HepG2 (cell line): Measurements from ENCODE around the gene FGFR3. TPM values are rescaled to one million over a fixed set of nuclear protein-coding genes. Genes with fewer than 3 reads are reported as not detected.

Experiments used
- ELF3 ChIP-seq: IDR thresholded peaks from 2 replicates; pipeline ENCODE4 v1.6.1; 2016; ENCODE audit warnings: missing genetic modification reagents, missing compliant biosample characterization
- FOXP1 ChIP-seq, 2 experiments: fragments of 450-650 bp in 1 of 2; IDR thresholded peaks; 2 replicates each; pipeline ENCODE4 v1.6.1; 2017 to 2018; ENCODE audit warnings: antibody characterized with exemption in 1 of 2
- GTF3A ChIP-seq: sonication (generic); formaldehyde crosslinking; conservative IDR thresholded peaks from 2 replicates; pipeline ENCODE4 v1.4.0; 2020; ENCODE audit warnings: mild to moderate bottlenecking, missing genetic modification reagents
- HIC2 ChIP-seq: sonication (generic); formaldehyde crosslinking; IDR thresholded peaks from 2 replicates; pipeline ENCODE4 v1.9.0; 2022; ENCODE audit warnings: low read depth, missing genetic modification reagents
- HNRNPK ChIP-seq: fragments of 200-400 bp; formaldehyde crosslinking; IDR thresholded peaks from 2 replicates; pipeline ENCODE4 v1.6.1; 2018; ENCODE audit warnings: low read length, low read depth, moderate library complexity, mild to moderate bottlenecking; ENCODE audit not compliant: poor library complexity, severe bottlenecking
- HOXA5 ChIP-seq: sonication (generic); formaldehyde crosslinking; IDR thresholded peaks from 2 replicates; pipeline ENCODE4 v1.4.0; 2020; ENCODE audit warnings: missing genetic modification reagents
- KLF9 ChIP-seq: IDR thresholded peaks from 2 replicates; pipeline ENCODE4 v1.6.1; 2016; ENCODE audit warnings: low read depth
- MAFF ChIP-seq: IDR thresholded peaks from 2 replicates; pipeline ENCODE4 v1.6.1; 2011; ENCODE audit warnings: low read depth, low read length, improper control_type of control experiment
- NR2F1 ChIP-seq, 2 experiments: fragments of 450-650 bp in 1 of 2; formaldehyde crosslinking in 1 of 2; IDR thresholded peaks; 2 replicates each; pipeline versions ENCODE4 v1.5.0 to v1.6.1; 2016 to 2020; ENCODE audit warnings: mild to moderate bottlenecking in 1 of 2, missing compliant biosample characterization in 1 of 2, missing genetic modification reagents in 1 of 2, moderate library complexity in 1 of 2
- SMARCC2 ChIP-seq: fragments of 450-650 bp; IDR thresholded peaks from 2 replicates; pipeline ENCODE4 v1.6.1; 2017; ENCODE audit warnings: antibody characterized with exemption, mild to moderate bottlenecking
- SRSF1 ChIP-seq: fragments of 200-400 bp; formaldehyde crosslinking; optimal IDR thresholded peaks from 2 replicates; pipeline ENCODE3; 2017; ENCODE audit warnings: mild to moderate bottlenecking, low read depth, low read length, moderate library complexity
- TARDBP ChIP-seq: sonication (generic); formaldehyde crosslinking; IDR thresholded peaks from 2 replicates; pipeline ENCODE4 v1.8.0; 2022; ENCODE audit warnings: mild to moderate bottlenecking, missing genetic modification reagents
- YEATS2 ChIP-seq: sonication (generic); formaldehyde crosslinking; IDR thresholded peaks from 2 replicates; pipeline ENCODE4 v1.4.0; 2020; ENCODE audit warnings: missing genetic modification reagents, borderline replicate concordance
- ZBTB38 ChIP-seq: sonication (generic); formaldehyde crosslinking; IDR thresholded peaks from 2 replicates; pipeline ENCODE4 v1.5.1; 2020; ENCODE audit warnings: mild to moderate bottlenecking, missing genetic modification reagents
- ZBTB7B ChIP-seq: sonication (generic); formaldehyde crosslinking; IDR thresholded peaks from 2 replicates; pipeline ENCODE4 v1.4.0; 2020; ENCODE audit warnings: missing genetic modification reagents
- ZNF263 ChIP-seq: sonication (generic); formaldehyde crosslinking; IDR thresholded peaks from 2 replicates; pipeline ENCODE4 v1.4.0; 2020; ENCODE audit warnings: missing genetic modification reagents
- ZNF503 ChIP-seq: sonication (generic); formaldehyde crosslinking; IDR thresholded peaks from 2 replicates; pipeline ENCODE4 v1.4.0; 2020; ENCODE audit warnings: missing genetic modification reagents
- ZNF672 ChIP-seq: sonication (generic); formaldehyde crosslinking; IDR thresholded peaks from 2 replicates; pipeline ENCODE4 v1.8.1; 2022; ENCODE audit warnings: missing genetic modification reagents
- ZNF749 ChIP-seq: sonication (generic); formaldehyde crosslinking; IDR thresholded peaks from 2 replicates; pipeline ENCODE4 v1.8.0; 2022; ENCODE audit warnings: mild to moderate bottlenecking, missing genetic modification reagents, moderate library complexity, borderline replicate concordance
- ZSCAN25 ChIP-seq: sonication (generic); formaldehyde crosslinking; IDR thresholded peaks from 2 replicates; pipeline ENCODE4 v1.8.0; 2022; ENCODE audit warnings: mild to moderate bottlenecking, missing genetic modification reagents
- polyA plus RNA-seq, 8 experiments: library from polyadenylated mRNA; depleted of rRNA in 3 of 8; stranded (reverse) in 7 of 8; unstranded in 1 of 8; fragments of >200 nt; fragmentation: Illumina TruSeq in 4 of 8; extraction: Trizol in 4 of 8; gene quantifications; 2 replicates each; pipeline versions ENCODE4 v1.2.1 to v1.2.3, GENCODE V29; 2011 to 2016; ENCODE audit warnings: low read depth in 4 of 8, missing spikeins in 1 of 8, mixed read lengths in 1 of 8; ENCODE audit not compliant: insufficient read depth in 1 of 8
- total RNA-seq, 5 experiments: library from RNA; depleted of rRNA; stranded (reverse); fragments of >200 nt; fragmentation: Illumina TruSeq; extraction: Trizol; gene quantifications; 2 replicates each; pipeline ENCODE4 v1.2.3, GENCODE V29; 2016; ENCODE audit warnings: low read depth in 1 of 5
- TF ChIP-seq, protein P1 (sequence below): sonication (generic); formaldehyde crosslinking; IDR thresholded peaks from 2 replicates; pipeline ENCODE4 v1.4.0; 2020; ENCODE audit warnings: missing genetic modification reagents, borderline replicate concordance
- TF ChIP-seq, protein P2 (sequence below): sonication (generic); formaldehyde crosslinking; IDR thresholded peaks from 2 replicates; pipeline ENCODE4 v1.5.0; 2020; ENCODE audit warnings: mild to moderate bottlenecking, low read depth, missing genetic modification reagents, borderline replicate concordance

Gene FGFR3
- total and polyA plus RNA-seq, 2 of the 13 experiments (the other 11 are each of a cell fraction or from before 2014, with no cell fraction given) = 103 to 109 TPM

- peak; percentile 14; the same call in 1 of the 2 replicates for TF ChIP-seq ZNF503 (CRISPR knock-in tag)
- peak; percentile 69 for TF ChIP-seq SRSF1
- TF ChIP-seq, protein P1, sequence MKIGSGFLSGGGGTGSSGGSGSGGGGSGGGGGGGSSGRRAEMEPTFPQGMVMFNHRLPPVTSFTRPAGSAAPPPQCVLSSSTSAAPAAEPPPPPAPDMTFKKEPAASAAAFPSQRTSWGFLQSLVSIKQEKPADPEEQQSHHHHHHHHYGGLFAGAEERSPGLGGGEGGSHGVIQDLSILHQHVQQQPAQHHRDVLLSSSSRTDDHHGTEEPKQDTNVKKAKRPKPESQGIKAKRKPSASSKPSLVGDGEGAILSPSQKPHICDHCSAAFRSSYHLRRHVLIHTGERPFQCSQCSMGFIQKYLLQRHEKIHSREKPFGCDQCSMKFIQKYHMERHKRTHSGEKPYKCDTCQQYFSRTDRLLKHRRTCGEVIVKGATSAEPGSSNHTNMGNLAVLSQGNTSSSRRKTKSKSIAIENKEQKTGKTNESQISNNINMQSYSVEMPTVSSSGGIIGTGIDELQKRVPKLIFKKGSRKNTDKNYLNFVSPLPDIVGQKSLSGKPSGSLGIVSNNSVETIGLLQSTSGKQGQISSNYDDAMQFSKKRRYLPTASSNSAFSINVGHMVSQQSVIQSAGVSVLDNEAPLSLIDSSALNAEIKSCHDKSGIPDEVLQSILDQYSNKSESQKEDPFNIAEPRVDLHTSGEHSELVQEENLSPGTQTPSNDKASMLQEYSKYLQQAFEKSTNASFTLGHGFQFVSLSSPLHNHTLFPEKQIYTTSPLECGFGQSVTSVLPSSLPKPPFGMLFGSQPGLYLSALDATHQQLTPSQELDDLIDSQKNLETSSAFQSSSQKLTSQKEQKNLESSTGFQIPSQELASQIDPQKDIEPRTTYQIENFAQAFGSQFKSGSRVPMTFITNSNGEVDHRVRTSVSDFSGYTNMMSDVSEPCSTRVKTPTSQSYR (CRISPR knock-in tag) = peak; percentile 15; the same call in 1 of the 2 replicates
- no peak for TF ChIP-seq MAFF
- TF ChIP-seq, protein P2, sequence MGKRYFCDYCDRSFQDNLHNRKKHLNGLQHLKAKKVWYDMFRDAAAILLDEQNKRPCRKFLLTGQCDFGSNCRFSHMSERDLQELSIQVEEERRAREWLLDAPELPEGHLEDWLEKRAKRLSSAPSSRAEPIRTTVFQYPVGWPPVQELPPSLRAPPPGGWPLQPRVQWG (CRISPR knock-in tag) = no peak
- peak; percentile 21 for TF ChIP-seq HNRNPK
- peak; percentile 23; the same call in 1 of the 2 replicates for TF ChIP-seq HOXA5 (CRISPR knock-in tag)
- TF ChIP-seq YEATS2 (CRISPR knock-in tag) = no peak
- peak; percentile 14; the same call in 1 of the 2 replicates for TF ChIP-seq TARDBP (CRISPR knock-in tag)
- TF ChIP-seq ZSCAN25 (CRISPR knock-in tag) = peak; percentile 54; the same call in 1 of the 2 replicates
- TF ChIP-seq ZNF672 (CRISPR knock-in tag) = no peak
- peak; percentile 99 for TF ChIP-seq HIC2 (CRISPR knock-in tag)
- peak; percentile 32; the same call in 1 of the 2 replicates for TF ChIP-seq ELF3
- TF ChIP-seq ZNF749 = no peak; the same call in 1 of the 2 replicates
- peak; percentile 69; the same call in 1 of the 2 replicates for TF ChIP-seq KLF9 (CRISPR knock-in tag)
- peak; percentile 77; the same call in 1 of the 2 replicates for TF ChIP-seq ZBTB7B (CRISPR knock-in tag)
- no peak; a peak in 1 of 4 replicates for TF ChIP-seq NR2F1 (CRISPR knock-in tag; IDR thresholded peaks at IDR 0.05)
- no peak for TF ChIP-seq GTF3A (CRISPR knock-in tag)
- no peak for TF ChIP-seq ZBTB38 (CRISPR knock-in tag)
- TF ChIP-seq ZNF263 (CRISPR knock-in tag) = peak; percentile 83
- TF ChIP-seq SMARCC2 = no peak
- TF ChIP-seq FOXP1 (IDR thresholded peaks at IDR 0.05) = no peak
- no peak for TF ChIP-seq FOXP1 (CRISPR knock-in tag; IDR thresholded peaks at IDR 0.05)
Observed at GRCh38 chr4:1752284-1753041, 40.6 kb upstream of the FGFR3 start (continued).
